AML-193 (cell line): ENCODE measurements around the gene SPON1.

Experiments used
- DNase-seq, 2 experiments: peaks; one replicate each; lab custom pipeline; 2025; lab: John Stamatoyannopoulos, UW

SPON1 gene

DNA sequence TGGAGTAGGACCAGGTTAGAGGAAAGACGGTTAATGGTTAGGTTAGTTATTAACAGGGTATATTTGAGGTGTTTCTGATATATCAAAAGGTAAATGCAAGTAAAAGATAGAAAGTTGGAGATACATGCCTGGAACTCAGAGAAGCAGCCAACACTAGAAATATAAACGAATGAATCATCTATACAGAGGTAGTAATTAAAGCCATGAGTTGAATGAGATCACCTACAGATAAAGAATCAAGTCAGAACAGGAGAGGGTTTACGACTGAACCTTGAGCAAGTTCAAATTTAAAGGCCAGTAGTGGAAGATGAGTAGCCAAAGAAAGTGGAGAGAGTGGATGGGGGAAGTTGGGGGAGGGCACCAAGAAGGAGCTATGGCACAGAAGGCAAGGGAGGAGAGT, 73.9 kb downstream of the SPON1 start:
- no peak for DNase-seq

DNA sequence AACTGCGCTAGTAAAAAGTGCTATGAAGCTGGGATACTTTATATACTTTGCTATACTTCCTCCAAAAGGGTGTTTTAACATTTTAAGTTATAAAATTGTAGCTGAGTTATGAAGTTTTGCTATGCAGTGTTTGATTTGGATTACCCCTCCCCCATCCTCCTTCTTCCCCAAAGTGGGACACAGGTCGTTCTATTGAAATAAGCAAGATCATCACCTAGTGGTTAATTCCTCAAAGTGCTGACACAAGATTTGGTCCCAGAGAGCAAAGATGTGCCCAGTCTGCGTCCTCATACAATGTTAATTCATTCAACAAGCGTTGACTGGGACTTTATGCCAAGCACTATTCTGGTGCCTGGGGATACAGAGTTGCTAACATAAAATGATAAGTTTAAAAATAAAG, 78.5 kb downstream of the SPON1 start:
- DNase-seq = no peak

DNA sequence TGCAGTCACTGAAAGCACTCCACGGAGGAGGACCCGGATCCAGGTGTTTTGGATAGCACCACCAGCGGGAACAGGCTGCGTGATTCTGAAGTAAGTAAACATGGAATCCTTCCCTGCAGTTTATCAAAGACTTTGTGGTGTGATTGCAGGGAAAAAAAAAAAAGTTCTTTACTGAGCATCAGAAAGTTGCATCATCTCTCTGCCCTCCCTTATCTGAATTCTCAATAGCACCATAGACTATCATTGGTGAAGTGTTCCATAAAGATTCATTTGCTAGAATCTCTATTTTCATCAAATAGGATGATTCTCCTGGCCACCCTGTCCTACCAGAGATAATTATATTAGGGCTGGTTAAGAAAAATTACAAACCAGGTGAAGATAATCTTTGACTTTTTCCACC, 79.0 kb downstream of the SPON1 start:
- no peak for DNase-seq

DNA sequence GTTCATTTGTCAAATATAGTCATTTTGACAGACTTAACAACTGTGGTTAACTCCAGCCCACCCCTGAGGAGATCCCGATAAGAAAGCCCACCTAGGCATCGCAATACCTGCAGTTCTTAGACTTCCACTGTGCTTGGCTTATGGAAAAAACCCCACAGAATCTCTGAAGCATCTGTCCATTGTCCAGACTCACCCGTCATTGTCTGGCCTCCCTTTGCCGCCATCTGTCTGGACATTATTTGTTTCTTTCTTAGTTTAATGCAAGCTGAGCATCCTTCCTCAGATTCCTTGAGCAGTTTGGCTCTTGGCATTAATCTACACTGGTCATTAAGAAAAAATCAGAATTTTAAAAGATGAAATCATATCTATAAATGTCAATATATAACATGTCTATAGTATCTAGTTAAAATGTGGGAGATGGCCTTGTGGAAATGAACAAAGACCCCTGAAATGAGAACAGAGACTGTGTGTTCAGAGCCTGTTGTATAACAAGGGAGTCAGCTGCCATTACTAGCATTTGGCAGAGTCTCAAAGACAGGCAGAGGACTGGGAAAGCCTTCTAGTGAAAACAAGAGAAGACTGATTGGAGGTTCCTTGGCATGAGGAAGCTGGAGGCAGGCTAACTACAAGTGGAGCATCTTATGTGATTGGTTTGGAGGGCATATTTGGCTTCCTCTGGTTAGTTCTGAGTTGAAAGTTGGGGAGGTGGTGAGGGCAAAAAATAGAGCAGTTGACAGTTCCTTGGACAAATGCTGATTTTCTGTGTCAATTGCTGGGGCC, 80.4 kb downstream of the SPON1 start:
- DNase-seq = no peak

DNA sequence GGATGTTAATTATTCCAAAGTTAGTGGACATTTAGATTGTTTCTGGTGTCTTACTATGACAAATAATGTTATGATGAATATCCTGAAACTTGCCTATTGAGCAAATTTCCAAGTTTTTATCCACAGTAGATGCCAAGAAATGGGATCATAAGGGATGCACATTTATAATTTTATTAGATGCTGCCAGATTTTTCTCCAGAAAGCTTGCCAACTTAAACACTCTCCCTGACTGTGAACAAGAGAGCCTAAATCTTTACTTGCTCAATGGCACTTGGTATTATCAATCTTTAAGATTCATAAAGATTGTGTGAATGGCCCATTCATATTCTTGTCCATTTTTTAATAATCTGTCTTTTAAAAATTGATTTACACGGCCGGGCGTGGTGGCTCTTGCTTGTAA, 82.4 kb downstream of the SPON1 start:
- DNase-seq = no peak

DNA sequence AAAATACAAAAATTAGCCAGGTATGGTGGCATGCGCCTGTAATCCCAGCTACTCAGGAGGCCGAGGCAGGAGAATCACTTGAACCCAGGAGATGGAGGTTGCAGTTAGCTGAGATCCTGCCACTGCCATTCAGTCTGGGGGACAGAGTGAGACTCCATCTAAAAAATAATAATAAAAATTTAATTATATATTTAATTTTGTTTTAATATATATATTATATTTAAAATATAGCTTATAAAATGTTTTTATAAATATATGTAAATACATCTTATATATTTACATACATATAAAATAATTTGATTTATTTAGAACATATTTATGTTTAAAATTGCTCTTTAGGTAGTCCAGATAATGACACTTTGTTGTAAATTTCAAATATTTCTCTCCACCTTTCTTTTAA, 82.9 kb downstream of the SPON1 start:
- DNase-seq = no peak

DNA sequence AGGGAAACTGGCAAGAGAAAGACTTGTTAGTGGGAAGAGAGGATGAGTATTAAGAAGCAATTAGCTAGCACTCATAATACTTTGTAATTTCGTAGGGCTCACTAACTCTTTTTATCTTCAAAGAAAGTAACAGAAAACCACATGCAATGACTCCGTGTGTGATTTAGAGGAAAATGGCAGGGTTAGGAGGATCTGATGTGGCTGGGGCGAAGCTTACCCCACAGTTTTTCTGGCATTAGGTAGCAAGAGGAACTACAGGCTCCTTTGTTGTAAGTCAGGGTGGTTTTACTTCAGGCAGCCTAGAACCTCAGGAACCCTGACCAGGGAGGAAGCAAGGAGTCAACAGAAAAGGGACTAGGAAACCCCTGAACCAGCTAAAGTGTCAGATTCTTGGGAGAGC, 89.7 kb downstream of the SPON1 start:
- no peak for DNase-seq

DNA sequence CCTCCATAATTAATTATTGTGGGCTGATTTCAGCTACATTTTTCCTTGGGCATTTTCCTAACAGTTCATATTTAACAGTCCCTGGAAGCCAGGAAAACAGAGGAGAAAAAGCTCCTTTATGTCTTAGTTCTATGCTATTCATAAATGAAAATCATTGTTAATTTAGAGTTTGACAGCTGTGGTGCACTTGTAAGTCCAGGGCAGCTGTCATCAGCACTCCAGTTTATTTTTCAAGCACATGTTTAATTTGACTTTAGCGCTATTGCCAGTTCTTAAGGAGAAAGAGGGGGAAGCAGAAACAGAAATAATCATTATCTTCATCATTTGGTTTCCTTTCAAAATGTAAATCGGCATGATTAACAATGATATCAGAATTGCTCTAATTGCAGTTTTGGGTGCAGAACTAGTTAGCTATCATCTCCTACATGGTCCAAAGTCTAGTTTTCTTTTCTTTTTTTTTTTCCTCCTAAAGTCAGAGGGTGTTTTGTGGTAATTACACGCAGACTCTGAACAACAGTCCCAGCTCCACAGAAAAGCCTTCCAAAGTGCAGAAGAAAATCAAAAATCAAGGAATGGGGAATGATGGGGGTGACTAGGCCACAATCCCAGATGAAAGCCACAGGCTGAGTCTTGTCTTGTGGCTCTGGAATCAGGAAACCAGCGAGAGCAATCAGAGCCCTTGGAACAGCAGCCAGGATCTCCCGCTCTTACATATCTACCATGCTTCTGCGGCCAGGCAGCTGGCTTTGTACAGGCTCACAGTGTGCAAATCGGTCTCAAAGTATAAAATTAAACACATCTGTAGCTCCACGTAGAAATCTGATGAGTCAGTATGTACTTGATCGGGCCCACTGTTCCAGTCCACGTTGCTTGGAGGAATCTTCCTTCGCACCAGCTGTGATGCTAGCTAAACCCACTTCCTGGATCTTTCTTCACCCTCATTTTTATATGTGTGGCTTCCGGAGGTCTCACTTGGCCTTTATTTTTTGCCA, 91.9 kb downstream of the SPON1 start:
- no peak for DNase-seq

DNA sequence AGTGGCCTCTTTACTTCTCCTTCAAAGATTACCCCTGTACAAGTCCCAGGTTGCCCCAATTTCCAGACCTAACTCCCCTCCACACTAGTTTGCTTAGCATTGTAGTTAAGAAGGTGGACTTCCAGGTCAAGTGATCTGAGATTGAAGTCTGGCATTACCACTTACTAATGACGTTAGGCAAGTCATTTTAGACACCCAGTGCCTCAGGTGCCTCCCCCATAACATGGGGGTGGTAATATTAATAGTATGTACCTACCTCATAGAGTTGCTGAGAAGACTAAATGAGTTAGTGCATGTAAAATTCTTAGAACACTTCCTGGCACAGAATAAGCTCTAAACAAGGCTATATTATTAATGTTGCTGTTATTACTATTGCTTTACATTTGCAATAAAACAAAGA, 93.4 kb downstream of the SPON1 start:
- no peak for DNase-seq

DNA sequence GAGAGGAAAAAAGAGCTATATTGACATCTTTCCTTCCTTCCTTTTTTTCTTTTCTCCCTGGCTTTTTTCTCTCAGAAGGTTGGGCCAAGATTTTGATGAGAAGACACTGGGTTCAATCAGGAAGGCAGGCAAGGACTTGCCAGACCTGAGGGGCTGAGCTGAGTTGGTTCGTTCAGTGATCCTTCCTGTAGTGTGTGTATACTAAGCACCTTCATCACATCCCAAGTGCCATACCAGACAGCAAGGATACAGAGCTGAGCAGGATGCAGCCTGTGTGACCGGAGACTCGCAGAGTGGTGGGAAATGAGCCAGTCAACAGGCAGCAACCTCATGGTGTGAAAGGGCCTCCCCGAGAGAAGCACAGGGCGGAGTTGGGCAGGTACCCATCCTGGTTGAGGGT, 95.5 kb downstream of the SPON1 start:
- no peak for DNase-seq

DNA sequence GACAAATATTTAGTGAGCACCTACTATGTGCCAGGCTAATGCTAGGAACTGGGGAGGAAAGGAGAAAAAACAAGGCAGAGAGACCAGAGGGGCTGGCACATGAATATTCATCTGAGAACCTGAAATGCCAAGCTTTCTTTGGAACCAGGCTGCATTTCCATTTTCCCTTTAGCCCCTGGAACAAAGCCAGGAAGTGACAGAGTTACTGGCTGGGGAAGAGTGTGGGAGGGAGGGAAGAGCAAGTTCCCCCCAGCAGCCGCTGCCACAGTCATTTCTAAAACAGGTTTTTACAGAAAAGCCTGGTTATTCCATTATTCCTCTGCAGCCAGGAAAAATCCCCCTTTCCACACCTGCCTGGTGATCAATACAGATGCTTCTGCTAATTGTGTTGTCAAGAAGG, 97.0 kb downstream of the SPON1 start:
- no peak for DNase-seq

DNA sequence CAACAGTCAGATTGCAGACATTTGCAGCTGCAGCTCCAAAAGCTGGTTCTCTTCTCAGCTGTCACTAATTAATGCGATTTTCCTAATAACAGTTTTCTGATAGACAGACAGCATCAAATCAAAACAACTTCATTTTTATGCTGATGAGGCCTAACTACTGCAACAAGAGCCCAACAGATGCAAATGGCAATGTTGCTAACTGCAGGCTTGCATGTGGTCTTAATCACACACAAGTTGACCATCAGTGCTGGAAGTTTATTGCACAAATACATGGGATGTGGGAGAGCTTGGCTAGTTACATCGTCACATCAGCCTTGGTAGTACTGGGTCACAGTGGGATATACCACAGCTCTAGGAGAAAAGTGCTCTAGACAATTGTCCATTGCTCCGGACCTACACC, 99.2 kb downstream of the SPON1 start:
- no peak for DNase-seq

DNA sequence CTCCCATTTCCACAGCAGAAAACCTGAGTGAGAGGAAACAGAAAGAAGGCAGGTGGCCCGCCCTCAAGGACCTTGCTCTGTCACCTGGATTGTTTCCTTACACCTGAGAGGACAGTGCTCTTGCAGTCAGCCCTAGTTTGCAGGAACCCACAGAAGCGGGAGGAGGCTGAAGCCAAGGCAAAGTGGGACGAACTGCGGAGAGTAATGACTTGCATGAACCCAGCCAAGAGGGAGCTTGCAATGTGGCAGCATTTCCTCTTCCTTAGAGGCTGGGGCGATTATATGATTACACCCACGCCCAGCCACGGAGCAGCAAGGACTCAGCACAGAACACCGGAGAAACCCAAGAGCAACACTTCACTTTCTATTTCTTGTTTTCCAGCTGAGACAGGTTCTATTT, 102.6 kb downstream of the SPON1 start:
- DNase-seq = no peak

DNA sequence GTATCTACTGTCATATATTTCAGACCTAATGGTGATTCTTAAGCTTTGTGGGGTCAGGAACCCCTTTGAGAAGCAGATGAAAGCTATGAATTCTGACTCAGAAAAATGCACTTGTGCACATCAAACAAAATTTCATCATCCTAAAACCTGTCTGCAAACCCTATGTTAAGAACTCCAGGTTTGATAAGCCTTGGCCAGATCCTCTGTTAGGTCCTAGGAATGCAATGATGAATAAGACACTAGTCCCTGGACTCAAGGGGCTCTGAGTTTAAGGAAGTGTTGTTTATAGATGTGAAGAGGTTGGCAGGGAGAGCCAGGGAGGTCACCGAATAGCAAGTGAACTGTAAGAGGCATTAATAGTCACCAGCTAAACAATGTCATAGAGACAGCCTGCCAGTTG, 103.2 kb downstream of the SPON1 start:
- DNase-seq = no peak

DNA sequence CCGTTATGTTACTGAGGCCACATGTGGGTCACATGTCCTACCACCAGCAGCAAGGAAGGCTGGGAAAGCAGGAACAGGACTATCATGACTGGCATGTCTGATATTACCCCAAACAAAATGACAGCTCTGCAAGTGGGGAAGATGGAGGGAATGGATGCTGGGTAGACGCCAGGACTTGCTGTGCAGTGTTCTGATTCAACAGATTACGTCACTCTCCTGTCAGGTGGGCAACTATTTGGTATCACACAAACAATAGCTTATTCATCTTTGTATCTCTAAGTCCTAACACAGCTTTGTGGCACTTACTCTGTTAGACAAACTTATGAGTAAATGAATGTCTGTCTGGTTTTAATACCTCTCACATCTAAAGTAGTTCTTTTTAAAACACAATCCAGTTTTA, 105.2 kb downstream of the SPON1 start:
- no peak for DNase-seq

DNA sequence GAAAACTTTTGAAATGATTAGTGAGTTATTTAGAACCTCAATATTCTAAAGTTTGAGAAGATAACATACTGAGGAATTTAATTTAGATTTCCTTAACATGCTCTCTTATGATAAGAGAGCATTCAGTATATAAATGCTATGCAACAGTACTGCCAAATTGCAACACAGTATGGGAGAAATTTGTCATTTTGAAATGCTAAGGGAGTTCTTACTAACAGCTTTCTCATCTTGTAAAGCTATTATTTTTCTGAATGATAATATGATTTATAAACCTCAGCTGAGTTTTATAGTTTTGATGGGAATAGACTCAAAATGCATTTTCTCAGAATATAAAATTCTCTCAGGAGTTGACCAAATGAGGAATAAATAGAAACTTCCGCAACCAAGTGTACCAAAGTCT, 108.4 kb downstream of the SPON1 start:
- no peak for DNase-seq

DNA sequence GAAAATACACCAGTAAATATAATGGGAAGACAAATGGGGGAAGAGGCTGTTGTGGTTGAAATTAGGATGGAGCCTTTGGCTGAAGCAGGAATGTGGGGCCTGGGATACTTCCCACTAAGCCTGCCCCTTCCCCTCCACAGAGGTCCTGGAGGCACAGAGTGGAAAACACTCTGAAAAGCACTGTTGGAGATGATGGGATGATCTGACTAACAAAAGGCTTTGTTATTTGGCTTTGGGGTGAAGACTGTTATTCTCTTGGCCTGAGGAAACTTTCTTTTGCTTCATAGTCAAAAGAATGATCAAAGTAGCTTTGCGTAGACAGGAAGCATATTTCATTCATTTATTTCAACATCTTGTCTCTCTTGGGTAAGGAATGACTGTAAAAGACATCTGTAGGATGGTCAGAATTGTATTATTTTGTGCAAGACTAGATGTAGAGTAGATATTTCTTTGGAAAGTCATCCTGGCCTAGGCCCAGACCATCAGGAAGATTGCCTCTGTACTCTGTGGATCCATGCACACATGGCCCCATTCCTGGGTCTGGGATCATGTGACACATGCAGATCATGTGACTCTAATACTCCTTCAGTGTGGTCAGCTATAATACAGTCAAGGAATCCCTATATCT, 111.4 kb downstream of the SPON1 start:
- no peak for DNase-seq

DNA sequence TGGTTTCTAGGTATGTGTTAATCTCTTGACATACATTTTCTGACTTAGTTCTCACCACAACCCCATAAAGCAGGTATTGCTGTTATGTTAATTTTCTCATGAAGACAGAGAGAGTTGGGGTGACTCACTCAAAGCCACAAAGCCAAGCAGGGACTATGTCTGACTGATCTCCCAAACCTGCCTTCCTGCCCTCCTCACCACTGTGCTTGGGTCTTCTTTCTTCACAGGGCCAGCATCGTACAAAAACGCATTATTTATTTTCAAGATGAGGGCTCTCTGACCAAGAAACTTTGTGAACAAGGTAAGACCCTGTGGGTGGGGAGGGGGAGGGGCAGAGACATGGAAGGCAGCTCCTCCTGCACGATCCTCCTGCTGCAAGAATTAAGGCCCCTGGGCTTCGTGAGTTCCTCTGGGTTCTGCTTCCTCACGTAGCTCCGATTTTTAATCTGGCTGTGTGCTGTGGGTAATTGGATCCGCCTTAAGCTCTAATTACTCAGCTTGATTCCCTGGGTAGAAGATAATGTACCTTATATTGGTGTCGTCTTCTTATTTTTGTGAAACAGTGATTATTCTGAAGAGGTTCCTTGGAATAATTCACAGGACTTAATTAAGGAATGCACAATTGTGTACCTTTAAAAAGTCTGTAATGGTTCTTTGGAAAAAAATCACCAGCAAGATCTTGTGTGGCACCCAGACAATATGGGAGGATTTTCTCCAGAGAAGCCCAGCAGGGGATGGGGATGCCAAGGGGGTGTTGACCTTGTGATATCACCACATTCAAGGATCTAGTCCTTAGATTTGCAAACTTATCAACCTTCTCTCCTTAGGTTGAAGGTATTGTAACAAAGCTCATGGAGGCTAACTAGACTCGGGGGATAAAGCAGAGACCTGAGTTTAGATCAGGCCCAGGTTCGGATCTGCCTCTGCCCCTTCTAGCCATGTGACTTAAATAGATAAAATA, 112.9 kb downstream of the SPON1 start:
- no peak for DNase-seq

DNA sequence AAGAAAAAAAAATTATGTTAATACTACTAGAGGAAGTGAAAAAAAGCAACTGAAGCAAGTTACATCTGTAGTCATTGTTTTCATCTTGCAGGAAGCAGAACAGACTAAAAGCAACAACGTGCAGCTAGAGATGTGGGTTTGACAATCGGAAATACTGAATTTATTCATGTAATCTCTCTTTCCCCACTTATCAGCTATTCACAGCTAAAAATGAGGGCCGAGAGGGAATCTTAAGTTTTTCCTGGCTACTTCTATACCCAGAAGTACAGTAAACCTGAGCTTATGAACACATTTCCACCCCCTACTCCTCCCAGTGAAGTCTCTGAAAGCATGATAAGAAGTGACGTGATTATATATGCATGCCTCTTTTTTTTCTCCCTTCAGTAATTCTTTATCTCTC, 116.5 kb downstream of the SPON1 start:
- DNase-seq = no peak

DNA sequence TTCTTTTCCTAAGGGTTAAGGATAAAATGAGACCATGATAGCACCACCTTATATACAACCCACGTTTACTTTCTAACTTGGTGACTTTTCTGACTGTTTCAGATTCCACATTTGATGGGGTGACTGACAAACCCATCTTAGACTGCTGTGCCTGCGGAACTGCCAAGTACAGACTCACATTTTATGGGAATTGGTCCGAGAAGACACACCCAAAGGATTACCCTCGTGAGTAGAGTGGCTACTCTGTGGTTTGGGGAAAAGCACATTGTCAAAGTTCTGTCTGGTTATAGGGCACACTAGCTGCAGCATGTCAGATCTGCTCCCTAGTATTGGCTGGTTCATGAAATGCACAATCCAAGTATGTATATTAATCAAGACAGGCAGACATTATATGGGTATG, 117.3 kb downstream of the SPON1 start:
- no peak for DNase-seq

DNA sequence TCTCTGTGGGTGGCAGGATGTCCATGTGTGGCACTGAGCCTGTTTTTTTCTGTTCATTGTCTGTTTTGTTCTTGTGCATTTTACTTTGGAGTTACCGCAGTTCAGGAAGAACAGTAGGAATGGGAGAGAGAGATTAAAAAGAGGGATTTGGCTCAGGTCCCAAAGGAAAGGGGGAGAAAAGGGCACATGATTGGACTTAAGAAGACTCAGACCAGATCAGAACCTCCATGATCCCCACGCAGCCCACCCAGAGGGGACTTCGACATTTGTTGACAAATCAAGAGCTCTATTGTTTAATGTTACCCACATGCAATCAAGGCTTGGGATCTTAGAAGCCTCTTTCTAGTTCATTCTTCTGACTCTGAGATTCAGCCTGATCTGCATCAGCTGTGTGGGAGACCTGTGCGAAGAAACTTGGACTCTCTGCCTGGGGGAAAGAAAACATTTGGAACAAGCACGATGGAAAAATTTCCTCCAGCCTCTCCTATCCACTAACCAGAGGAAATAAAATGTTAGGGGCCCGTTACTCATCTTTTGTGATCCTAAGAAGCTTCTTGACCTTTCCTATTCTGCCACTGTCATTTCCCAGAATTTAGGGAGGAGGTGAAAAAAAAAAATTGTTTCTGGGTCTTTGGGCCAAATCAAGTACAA, 119.2 kb downstream of the SPON1 start:
- DNase-seq = no peak
